ENCODE results near the gene FGF14.

DNA sequence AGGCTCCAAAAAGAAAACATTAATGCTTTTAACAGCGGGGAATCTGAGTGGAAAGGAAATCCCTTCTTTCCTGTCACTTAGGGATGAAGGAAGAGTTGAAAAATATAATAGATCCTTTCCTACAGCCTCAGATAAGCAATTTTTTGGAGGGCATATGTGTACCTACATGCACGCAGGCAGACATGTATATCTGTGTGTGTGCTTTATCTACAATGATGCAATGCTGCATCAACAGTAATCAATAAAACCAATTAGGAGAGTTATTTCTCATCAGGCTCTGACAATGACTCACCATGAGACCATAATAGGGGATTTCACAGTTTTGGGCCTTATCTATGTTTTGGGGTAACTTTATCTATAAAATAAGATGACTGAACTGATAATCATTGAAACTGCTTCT is 505.3 kb downstream of the FGF14 start:
- TF ChIP-seq ZNF585B (tag by site-specific recombination; IDR thresholded peaks at IDR 0.05) (no peak), ZNF768 (tag by site-specific recombination; IDR thresholded peaks at IDR 0.05) (no peak), ZNF580 (tag by site-specific recombination; IDR thresholded peaks at IDR 0.05) (no peak), ZNF169 (tag by site-specific recombination; IDR thresholded peaks at IDR 0.05) (no peak), ZNF266 (tag by site-specific recombination; IDR thresholded peaks at IDR 0.05; ENCODE audit: low read depth) (no peak), ZNF133 (tag by site-specific recombination; IDR thresholded peaks at IDR 0.05) (no peak), SP7 (tag by site-specific recombination; IDR thresholded peaks at IDR 0.05) (no peak), ZNF311 (tag by site-specific recombination; IDR thresholded peaks at IDR 0.05; ENCODE audit: borderline replicate concordance) (no peak), ZBTB48 (tag by site-specific recombination; IDR thresholded peaks at IDR 0.05) (no peak), ZNF639 (tag by site-specific recombination; IDR thresholded peaks at IDR 0.05) (no peak), ZNF600 (tag by site-specific recombination; IDR thresholded peaks at IDR 0.05) (no peak), ZNF157 (tag by site-specific recombination; IDR thresholded peaks at IDR 0.05) (no peak)
- TF ChIP-seq, protein P1, sequence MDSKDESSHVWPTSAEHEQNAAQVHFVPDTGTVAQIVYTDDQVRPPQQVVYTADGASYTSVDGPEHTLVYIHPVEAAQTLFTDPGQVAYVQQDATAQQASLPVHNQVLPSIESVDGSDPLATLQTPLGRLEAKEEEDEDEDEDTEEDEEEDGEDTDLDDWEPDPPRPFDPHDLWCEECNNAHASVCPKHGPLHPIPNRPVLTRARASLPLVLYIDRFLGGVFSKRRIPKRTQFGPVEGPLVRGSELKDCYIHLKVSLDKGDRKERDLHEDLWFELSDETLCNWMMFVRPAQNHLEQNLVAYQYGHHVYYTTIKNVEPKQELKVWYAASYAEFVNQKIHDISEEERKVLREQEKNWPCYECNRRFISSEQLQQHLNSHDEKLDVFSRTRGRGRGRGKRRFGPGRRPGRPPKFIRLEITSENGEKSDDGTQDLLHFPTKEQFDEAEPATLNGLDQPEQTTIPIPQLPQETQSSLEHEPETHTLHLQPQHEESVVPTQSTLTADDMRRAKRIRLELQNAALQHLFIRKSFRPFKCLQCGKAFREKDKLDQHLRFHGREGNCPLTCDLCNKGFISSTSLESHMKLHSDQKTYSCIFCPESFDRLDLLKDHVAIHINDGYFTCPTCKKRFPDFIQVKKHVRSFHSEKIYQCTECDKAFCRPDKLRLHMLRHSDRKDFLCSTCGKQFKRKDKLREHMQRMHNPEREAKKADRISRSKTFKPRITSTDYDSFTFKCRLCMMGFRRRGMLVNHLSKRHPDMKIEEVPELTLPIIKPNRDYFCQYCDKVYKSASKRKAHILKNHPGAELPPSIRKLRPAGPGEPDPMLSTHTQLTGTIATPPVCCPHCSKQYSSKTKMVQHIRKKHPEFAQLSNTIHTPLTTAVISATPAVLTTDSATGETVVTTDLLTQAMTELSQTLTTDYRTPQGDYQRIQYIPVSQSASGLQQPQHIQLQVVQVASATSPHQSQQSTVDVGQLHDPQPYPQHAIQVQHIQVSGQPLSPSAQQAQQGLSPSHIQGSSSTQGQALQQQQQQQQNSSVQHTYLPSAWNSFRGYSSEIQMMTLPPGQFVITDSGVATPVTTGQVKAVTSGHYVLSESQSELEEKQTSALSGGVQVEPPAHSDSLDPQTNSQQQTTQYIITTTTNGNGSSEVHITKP (tag by site-specific recombination; IDR thresholded peaks at IDR 0.05) = no peak
- TF ChIP-seq, protein P2, sequence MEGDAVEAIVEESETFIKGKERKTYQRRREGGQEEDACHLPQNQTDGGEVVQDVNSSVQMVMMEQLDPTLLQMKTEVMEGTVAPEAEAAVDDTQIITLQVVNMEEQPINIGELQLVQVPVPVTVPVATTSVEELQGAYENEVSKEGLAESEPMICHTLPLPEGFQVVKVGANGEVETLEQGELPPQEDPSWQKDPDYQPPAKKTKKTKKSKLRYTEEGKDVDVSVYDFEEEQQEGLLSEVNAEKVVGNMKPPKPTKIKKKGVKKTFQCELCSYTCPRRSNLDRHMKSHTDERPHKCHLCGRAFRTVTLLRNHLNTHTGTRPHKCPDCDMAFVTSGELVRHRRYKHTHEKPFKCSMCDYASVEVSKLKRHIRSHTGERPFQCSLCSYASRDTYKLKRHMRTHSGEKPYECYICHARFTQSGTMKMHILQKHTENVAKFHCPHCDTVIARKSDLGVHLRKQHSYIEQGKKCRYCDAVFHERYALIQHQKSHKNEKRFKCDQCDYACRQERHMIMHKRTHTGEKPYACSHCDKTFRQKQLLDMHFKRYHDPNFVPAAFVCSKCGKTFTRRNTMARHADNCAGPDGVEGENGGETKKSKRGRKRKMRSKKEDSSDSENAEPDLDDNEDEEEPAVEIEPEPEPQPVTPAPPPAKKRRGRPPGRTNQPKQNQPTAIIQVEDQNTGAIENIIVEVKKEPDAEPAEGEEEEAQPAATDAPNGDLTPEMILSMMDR (tag by site-specific recombination; IDR thresholded peaks at IDR 0.05) = no peak
